WERI-Rb-1 (cell line): Measurements from ENCODE around the gene DIAPH1.

Source experiments
- DNase-seq: peaks from one replicate; pipeline ENCODE4 v3.0.0-alpha.2; 2020
- H3K27ac ChIP-seq: fragments of 250-450 bp; sonication (Bioruptor Pico); 2 replicates; pipeline ENCODE4 v1.5.1; 2020; ENCODE audit warnings: mild to moderate bottlenecking, moderate library complexity
- H3K27me3 ChIP-seq: fragments of 250-450 bp; sonication (Bioruptor Pico); 2 replicates; pipeline ENCODE4 v1.5.1; 2021; ENCODE audit warnings: mild to moderate bottlenecking, low read depth, moderate library complexity; ENCODE audit not compliant: insufficient read depth, severe bottlenecking
- H3K36me3 ChIP-seq: fragments of 250-450 bp; sonication (Bioruptor Pico); 2 replicates; pipeline ENCODE4 v1.5.1; 2020; ENCODE audit warnings: mild to moderate bottlenecking, moderate library complexity
- H3K4me3 ChIP-seq: 2 replicates; pipeline ENCODE4 v1.5.1; 2011; ENCODE audit warnings: low read depth, mild to moderate bottlenecking, control low read depth, low read length
- H3K9me3 ChIP-seq: fragments of 250-450 bp; sonication (Bioruptor Pico); 2 replicates; pipeline ENCODE4 v1.5.1; 2021; ENCODE audit warnings: mild to moderate bottlenecking, moderate library complexity; ENCODE audit not compliant: severe bottlenecking
- CTCF ChIP-seq: IDR thresholded peaks from 2 replicates; pipeline ENCODE4 v1.5.1; 2011; ENCODE audit warnings: low read depth, mild to moderate bottlenecking, control low read depth, inconsistent platforms, low read length

DIAPH1 gene

DNA sequence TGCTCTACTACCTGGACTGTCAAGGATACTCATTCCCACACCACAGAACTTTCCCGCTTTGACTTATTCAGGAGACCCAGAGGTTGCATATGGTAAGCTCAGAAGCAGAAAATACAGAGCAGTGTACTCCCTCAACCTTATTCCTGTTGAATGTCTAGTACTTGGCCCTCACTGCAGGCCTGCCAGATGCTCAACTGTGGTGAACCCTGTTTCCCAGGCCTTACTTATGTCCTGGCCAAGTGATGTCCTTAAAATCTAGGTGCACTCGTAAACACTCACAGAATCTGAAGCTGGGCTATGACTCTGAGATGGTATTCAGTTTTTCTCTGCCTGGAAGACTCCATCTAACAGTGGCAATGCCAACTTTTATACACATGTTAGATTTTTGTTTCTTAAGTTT is 21.0 kb downstream of the DIAPH1 start:
- no peak overlapping the region for H3K27ac ChIP-seq
- peaks cover 2% of the 10 kb centered on the region for H3K9me3 ChIP-seq
- H3K27me3 ChIP-seq = no peaks in the 10 kb centered on the region
- TF ChIP-seq CTCF = no peak
- peak; percentile 33 for DNase-seq
- no peak overlapping the region for H3K4me3 ChIP-seq
- peaks cover 10% of the 10 kb centered on the region for H3K36me3 ChIP-seq

- no peak for DNase-seq
- no peak overlapping the region for H3K27ac ChIP-seq
- H3K27me3 ChIP-seq = no peaks in the 10 kb centered on the region
- peaks cover 2% of the 10 kb centered on the region for H3K9me3 ChIP-seq
- no peak for TF ChIP-seq CTCF
- peaks cover 10% of the 10 kb centered on the region for H3K36me3 ChIP-seq
- H3K4me3 ChIP-seq = no peak overlapping the region
These were observed 21.4 kb downstream of the DIAPH1 start for GRCh38 chr5:141597394-141597793.

GRCh38 chr5:141596867-141597266 is 21.9 kb downstream of the DIAPH1 start:
- no peaks in the 10 kb centered on the region for H3K27me3 ChIP-seq
- H3K4me3 ChIP-seq = no peak overlapping the region
- H3K36me3 ChIP-seq = peaks cover 10% of the 10 kb centered on the region
- no peak for TF ChIP-seq CTCF
- peaks cover 2% of the 10 kb centered on the region for H3K9me3 ChIP-seq
- DNase-seq = no peak
- H3K27ac ChIP-seq = peak overlapping the region; percentile 14; the same call in 1 of the 2 replicates

DNA sequence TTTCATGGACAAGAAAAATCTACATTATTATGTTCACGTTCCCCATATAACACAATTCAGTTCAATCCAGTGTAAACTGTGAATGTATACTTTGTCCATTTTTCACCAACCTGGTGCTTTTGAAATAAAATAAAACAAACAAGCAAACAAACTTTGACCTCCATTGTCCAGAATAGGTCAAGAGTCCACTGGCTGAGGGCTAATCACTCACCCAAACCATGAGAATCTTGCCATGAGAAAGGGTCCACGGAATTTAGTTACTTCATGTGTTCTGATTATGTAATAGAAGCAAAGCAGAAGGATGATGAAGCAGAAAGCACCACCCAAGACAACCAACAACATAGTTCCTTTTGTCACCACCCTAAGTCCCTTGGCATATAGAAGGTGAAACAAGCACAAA is 28.7 kb downstream of the DIAPH1 start:
- TF ChIP-seq CTCF = no peak
- no peak for DNase-seq
- no peak overlapping the region for H3K27ac ChIP-seq
- H3K36me3 ChIP-seq = peaks cover 29% of the 10 kb centered on the region
- no peak overlapping the region for H3K4me3 ChIP-seq
- H3K9me3 ChIP-seq = no peaks in the 10 kb centered on the region
- H3K27me3 ChIP-seq = no peaks in the 10 kb centered on the region

DNA sequence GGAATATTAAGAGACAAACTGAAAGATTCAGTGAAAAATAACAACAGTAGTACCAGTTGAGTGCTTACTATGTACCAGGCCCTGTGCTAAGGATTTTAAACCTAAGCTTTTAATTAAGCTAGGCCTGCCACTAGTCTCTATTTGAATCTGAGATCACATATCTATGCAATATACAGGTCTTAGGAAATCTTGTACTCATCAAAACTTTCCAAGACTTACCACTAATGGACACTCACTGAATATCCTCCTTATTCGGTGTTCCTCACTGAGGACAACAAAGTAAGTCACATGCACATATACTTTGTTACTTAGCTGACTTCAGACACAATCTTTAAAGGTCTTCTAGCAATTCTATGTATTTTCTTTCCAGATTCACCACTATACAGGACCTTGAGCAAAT is 32.6 kb downstream of the DIAPH1 start:
- Histone ChIP-seq H3K9me3 (no peaks in the 10 kb centered on the region), H3K27me3 (no peaks in the 10 kb centered on the region), H3K36me3 (peaks cover 50% of the 10 kb centered on the region), H3K27ac (no peak overlapping the region), H3K4me3 (no peak overlapping the region)
- TF ChIP-seq CTCF = no peak
- DNase-seq = no peak

DNA sequence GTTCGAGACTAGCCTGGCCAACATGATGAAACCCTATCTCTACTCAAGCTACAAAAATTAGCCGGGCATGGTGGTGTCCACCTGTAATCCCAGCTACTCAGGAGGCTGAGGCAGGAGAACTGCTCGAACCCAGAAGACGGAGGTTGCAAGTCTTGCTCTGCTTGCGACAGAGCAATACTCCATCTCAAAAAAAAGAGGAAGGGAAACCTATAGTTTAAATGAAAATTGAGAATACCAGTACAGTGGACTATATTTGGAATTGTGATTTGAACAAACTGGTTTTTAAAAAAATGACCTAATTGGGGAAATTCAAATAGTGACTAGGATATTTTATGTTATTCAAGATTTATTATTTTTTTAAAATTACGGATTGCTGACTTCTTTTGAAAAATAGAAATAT is 33.2 kb downstream of the DIAPH1 start:
- Histone ChIP-seq H3K9me3 (no peaks in the 10 kb centered on the region), H3K27me3 (no peaks in the 10 kb centered on the region), H3K27ac (no peak overlapping the region), H3K4me3 (no peak overlapping the region), H3K36me3 (peaks cover 56% of the 10 kb centered on the region)
- DNase-seq = no peak
- TF ChIP-seq CTCF = no peak
